ENCODE results near the gene TK2.

Gene TK2

DNA sequence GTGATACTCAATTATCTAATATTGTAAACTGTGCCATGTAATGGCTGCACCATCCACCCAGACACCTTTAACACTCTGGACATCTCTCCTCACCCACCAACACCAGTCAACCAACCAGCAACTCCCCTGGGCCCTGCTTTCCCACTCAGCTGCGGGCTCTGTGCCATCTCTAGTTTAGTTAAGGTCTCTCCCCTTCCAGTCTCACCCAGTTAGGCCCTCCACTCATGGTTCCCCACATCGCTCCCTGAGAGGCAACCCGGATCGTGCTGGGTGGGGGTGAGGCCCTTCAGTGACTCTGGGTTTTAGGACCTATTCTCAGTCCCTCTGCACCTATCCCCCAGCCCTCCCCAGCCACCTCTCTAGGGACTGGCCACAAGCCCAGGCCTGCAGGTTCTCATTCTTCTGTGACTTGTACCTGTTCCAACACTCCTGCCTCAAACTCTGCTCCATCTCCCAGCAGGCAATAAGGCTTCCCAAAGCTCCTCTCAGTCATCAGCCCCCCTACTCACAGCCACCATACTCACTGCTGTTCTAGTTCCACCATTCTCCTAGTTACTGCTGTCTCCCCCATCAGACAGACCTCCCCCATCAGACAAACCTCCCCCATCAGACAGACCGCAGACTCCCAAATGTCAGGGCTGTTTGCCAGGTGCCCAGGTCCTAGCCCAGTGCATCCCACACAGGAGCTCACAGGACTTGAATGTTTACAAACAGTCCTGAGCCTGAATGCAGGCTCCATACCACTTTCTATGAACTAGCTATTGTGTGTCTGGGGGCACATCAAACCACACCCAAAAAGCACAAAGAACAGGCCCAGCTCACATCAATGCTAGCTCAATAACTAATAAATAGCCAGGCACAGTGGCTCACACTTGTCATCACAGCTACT is 2.6 kb downstream of the TK2 start:
- TF ChIP-seq CTCF (IDR thresholded peaks at IDR 0.05; ENCODE audit: low read depth, low read length), result no peak
- no peak for DNase-seq (ENCODE audit: low read depth in 2 of 2)
- no peak overlapping the region for H3K4me3 ChIP-seq (replicated peaks in 1 of 2; ENCODE audit: low read depth in 2 of 2, low read length in 2 of 2)

GRCh38 chr16:66544016-66544757 is 5.7 kb downstream of the TK2 start:
- DNase-seq (ENCODE audit: low read depth in 2 of 2), result no peak
- TF ChIP-seq CTCF (IDR thresholded peaks at IDR 0.05; ENCODE audit: low read depth, low read length), result no peak
- no peak overlapping the region for H3K4me3 ChIP-seq (replicated peaks in 1 of 2; ENCODE audit: low read depth in 2 of 2, low read length in 2 of 2)

- H3K4me3 ChIP-seq (replicated peaks in 1 of 2; ENCODE audit: low read depth in 2 of 2, low read length in 2 of 2), result no peak overlapping the region
- DNase-seq (ENCODE audit: low read depth in 2 of 2), result no peak
- no peak for TF ChIP-seq CTCF (IDR thresholded peaks at IDR 0.05; ENCODE audit: low read depth, low read length)
Observed at GRCh38 chr16:66543541-66543940, 6.4 kb downstream of the TK2 start.

DNA sequence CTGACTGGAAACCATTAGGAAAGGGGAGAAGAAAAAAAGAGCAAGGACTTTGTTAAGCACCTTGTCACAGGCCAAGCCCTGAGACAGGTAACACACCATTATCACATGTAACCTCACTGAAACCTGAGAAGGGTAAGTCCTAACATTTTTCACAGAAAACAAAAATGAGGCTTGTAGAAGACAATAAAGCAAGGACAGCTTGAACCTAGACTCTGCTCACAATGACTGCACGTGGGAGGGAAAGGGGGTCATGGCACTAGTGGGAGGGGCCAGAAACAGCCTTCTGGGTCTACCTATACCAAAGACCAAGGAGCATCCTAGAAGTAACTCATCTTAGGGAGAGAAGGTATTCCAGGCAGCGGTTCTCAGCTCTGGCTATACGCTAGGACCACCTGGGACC is 7.5 kb downstream of the TK2 start:
- TF ChIP-seq CTCF (IDR thresholded peaks at IDR 0.05; ENCODE audit: low read depth, low read length), result no peak
- H3K4me3 ChIP-seq (replicated peaks in 1 of 2; ENCODE audit: low read depth in 2 of 2, low read length in 2 of 2), result no peak overlapping the region
- no peak for DNase-seq (ENCODE audit: low read depth in 2 of 2)

DNA sequence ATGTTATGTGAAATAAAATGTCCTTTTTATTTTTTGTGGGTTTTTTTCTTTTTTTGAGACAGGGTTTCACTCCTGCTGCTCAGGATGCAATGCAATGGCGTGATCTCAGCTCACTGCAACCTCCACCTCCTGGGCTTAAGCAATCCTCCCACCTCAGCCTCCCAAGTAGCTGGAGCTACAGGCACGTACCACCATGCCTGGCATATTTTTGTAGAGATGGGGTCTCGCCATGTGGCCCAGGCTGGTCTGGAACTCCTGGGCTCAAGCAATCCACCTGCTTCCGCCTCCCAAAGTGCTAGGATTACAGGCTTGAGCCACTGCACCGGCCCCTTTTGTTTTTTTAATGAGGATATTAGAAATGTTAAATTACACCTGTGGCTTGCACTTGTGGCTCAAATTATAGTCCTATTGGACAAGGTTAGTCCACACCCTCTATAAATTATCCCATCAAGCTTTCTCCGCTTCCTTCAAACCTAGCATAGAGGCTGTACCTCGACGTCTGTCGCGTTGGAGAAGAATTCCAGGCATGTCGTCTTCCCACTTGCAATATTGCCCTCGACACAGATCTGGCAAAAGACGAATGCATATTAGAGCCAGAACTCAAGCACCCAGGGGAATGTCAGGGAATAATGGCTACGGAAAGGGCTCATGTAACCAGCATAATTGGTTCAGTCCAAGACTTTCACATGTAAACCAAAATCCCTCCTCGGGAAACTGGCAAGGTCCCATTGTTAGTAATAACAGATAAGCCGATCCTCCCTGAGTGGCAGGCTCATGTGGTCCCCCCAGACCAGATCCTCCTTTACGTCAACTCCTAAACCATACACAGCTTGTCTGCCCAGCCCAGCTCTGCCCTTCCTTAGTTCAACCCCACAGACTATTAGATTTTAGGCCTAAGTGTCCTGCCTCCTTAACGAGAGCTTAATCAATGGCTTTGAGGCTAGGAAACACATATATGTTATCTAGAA is 8.2 kb downstream of the TK2 start:
- H3K4me3 ChIP-seq (replicated peaks in 1 of 2; ENCODE audit: low read depth in 2 of 2, low read length in 2 of 2), result no peak overlapping the region
- no peak for DNase-seq (ENCODE audit: low read depth in 2 of 2)
- TF ChIP-seq CTCF (IDR thresholded peaks at IDR 0.05; ENCODE audit: low read depth, low read length), result no peak

Data from cardiac fibroblast (primary cell).